RWPE1 (cell line): ENCODE data around the gene DEPDC5.

Source experiments
- CTCF ChIA-PET: fragments of 350-600 bp; sonication (Branson Sonifier 250); formaldehyde crosslinking; extraction: SDS; loops from one replicate; lab custom pipeline; 2021; lab: Yijun Ruan, JAX
- POLR2A ChIA-PET: fragments of 400-600 bp; formaldehyde crosslinking; extraction: SDS; loops from one replicate; lab custom pipeline; 2020; ENCODE audit warnings: antibody characterized with exemption; ENCODE audit not compliant: low non-redundant PET; lab: Yijun Ruan, JAX
- DNase-seq: peaks from one replicate; pipeline ENCODE4 v3.0.0; 2012; ENCODE audit warnings: low spot score
- H3K27ac ChIP-seq: fragments of 450-650 bp; 2 replicates; pipeline ENCODE4 v1.5.1; 2017
- TF ChIP-seq, protein P1 (sequence below): fragments of 450-650 bp; conservative IDR thresholded peaks from 2 replicates; pipeline ENCODE4 v1.5.1; 2017; ENCODE audit warnings: low read depth, mild to moderate bottlenecking

The DEPDC5 gene

GRCh38 chr22:31943206-31943977, 189.6 kb downstream of the DEPDC5 start:
- CTCF ChIA-PET, result interaction anchor here (0.7 kb wide), 1 partner anchor 73 kb away, joined by 3 read pairs; no protein-coding TSS in a partner anchor
- POLR2A ChIA-PET, result no interaction called here
- peak overlapping the region; percentile 97 for H3K27ac ChIP-seq
- TF ChIP-seq, protein P1, sequence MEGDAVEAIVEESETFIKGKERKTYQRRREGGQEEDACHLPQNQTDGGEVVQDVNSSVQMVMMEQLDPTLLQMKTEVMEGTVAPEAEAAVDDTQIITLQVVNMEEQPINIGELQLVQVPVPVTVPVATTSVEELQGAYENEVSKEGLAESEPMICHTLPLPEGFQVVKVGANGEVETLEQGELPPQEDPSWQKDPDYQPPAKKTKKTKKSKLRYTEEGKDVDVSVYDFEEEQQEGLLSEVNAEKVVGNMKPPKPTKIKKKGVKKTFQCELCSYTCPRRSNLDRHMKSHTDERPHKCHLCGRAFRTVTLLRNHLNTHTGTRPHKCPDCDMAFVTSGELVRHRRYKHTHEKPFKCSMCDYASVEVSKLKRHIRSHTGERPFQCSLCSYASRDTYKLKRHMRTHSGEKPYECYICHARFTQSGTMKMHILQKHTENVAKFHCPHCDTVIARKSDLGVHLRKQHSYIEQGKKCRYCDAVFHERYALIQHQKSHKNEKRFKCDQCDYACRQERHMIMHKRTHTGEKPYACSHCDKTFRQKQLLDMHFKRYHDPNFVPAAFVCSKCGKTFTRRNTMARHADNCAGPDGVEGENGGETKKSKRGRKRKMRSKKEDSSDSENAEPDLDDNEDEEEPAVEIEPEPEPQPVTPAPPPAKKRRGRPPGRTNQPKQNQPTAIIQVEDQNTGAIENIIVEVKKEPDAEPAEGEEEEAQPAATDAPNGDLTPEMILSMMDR, result no peak
- DNase-seq, result no peak

GRCh38 chr22:31943978-31944699, 190.3 kb downstream of the DEPDC5 start, which contains the start of gene YWHAH:
Gene YWHAH (plus strand): TSS chr22:31944535. CDS start chr22:31944734, 199 bp downstream.
- ChIA-PET POLR2A (no interaction called here), CTCF (no interaction called here)
- H3K27ac ChIP-seq, result peak within 1 kb of the TSS; percentile 97
- peak; percentile 96 for DNase-seq
- TF ChIP-seq, protein P1, result no peak

GRCh38 chr22:31944700-31945442, 191.1 kb downstream of the DEPDC5 start:
- TF ChIP-seq, protein P1, result no peak
- CTCF ChIA-PET, result interaction anchor here (0.6 kb wide), 1 partner anchor 72 kb away, joined by 4 read pairs; no protein-coding TSS in a partner anchor
- peak overlapping the region; percentile 97 for H3K27ac ChIP-seq
- DNase-seq, result peak; percentile 20
- POLR2A ChIA-PET, result no interaction called here

GRCh38 chr22:31945443-31945855, 191.6 kb downstream of the DEPDC5 start:
- TF ChIP-seq, protein P1, result no peak
- H3K27ac ChIP-seq, result peak overlapping the region; percentile 97
- DNase-seq, result no peak
- ChIA-PET POLR2A (no interaction called here), CTCF (no interaction called here)

DNA sequence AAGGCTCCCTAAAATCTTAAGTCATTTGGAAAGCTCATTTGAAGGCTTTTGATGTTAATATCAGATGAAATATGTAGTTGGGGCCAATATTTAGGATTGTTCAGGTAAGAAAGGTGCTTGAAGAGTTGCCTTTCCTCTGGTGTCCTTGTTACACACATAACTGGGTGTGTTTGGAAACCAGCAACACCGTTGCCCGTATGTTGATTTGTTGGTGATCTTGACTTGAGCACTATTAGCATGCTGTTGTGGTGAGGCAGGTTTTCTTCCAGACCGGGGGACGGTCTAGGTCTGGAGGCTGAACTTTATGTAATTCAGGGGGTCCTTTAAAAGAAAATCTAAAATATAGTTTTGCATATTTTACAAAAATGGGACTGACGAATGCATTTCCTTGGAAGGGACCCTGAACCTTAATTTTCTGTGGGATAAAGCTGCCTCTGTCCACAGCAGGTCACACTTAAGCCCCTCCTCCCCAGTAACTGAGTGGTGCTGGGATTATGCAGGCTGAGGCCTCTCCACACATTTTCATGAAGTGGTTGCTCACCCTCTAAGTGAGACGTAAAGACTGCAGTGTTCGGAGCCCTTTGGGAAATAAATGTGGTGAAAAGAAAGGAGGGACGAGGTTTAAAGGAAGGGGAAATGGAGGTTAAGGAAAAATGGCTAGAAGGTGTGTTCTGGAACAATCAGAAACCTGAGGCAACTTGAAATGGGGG, 192.3 kb downstream of the DEPDC5 start:
- POLR2A ChIA-PET, result no interaction called here

More for the DNA sequence above, 192.3 kb downstream of the DEPDC5 start:
- TF ChIP-seq, protein P1, result no peak
- H3K27ac ChIP-seq, result no peak overlapping the region
- DNase-seq, result no peak
- CTCF ChIA-PET, result interaction anchor here (1.0 to 1.6 kb wide), 2 partner anchors 24 to 75 kb away, joined by 3 to 4 read pairs; no protein-coding TSS in a partner anchor
